DMS 273 (cell line): ENCODE data around the gene NCAM2.
A peak's percentile ranks its signal among the peaks of the same experiment; 100 is the strongest.

Experiments used
- DNase-seq: peaks from one replicate; lab custom pipeline; 2025; ENCODE audit not compliant: unreplicated experiment; lab: John Stamatoyannopoulos, UW

Gene NCAM2

DNA sequence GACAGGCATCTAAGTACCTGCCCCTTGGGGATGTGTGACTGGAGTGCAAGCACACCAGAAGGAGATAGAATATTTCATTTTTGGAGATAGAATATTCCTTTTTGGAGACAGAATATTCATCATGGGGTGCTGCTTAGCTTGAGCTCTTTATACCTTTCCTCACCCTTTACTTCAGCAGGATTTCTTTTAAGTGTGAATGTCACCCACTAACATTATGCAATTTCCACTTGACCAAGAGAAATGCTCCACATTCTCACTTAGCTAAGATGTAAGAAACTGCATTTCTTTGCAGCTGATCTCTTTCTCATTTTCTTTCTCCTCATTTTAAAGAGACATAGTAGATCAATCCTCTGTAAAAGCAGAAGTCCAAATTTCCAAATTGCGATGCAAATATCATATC is 436.7 kb downstream of the NCAM2 start:
- no peak for DNase-seq

- DNase-seq, result no peak
Measured at GRCh38 chr21:21436012-21436534, 437.9 kb downstream of the NCAM2 start.

DNA sequence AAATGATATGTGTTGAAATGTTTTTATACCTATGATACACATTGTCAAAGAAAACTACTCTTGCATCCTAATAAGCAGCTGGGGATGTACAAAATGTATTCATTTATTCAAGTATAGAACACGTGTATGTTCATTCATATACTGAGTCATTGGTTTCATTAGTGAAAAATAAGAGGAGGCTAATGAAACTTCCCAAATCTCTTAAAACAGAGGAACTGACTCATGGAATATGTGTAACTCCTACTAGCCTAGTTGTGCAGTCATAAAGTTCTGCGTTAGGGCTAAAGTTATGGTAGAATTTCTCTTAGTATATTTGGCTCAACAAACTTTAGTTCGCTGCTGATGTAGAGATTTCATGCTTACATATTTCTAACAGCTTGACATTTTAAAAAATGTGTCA is 441.6 kb downstream of the NCAM2 start:
- DNase-seq, result no peak

- DNase-seq, result no peak
Measured at GRCh38 chr21:21457077-21457476, 458.9 kb downstream of the NCAM2 start.

- no peak for DNase-seq
Measured at GRCh38 chr21:21458124-21458631, 460.0 kb downstream of the NCAM2 start.

DNA sequence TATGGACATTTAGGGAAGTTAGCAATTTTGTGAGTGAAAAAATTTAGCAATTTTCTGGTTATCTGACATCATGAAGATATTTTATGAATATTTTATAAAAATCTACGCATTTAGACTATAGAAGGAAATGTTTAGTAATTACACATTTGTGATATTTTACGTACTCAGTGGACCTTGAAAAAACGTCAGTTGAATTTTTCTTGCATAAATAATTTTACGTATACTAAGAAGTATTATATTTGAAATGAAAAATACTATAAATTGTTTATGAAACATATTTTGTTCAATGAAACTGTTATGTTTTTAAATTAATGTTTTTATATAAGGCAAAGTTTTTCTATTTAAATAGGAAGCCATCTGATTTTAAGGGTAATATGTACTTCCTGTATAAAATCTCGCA is 462.8 kb downstream of the NCAM2 start:
- DNase-seq, result no peak

- DNase-seq, result no peak
Measured at GRCh38 chr21:21463456-21463855, 465.2 kb downstream of the NCAM2 start.

- no peak for DNase-seq
Measured at GRCh38 chr21:21464684-21465083, 466.5 kb downstream of the NCAM2 start.

DNA sequence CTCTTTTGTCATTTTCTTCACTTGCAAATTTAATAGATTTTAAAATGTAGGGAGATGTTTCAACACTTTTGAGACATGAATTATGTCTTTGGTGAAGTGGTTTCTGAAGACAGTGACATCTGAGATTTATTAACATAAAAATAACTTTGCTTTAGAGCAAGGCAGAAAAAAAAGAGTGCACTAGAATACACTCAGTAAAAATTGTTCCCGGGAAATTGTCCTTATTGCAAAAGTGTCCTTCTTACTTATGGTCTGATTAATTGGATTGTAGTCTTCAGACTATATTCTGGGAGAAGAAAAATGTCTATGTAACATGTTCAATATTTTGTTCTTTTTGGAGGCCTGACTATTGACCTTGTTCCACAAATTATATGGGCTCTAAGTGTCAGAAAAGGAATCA is 468.5 kb downstream of the NCAM2 start:
- DNase-seq, result no peak

DNA sequence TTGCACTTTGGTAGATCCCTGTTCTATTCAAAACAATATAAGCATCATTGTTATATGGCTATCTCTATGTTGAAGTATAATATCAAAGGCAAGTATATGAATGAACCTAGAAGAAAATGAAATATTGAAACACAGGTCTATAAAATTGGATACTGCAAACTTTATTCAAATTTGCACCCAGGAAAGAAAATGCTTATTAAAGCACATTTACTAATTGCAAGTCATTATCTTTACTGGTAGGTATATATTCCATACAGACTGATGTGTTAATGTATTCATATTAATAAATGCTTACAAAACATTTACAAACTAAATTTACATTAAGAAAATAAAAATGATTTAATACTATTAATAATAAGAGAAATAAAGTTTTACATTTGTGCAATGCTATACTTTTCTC is 469.8 kb downstream of the NCAM2 start:
- no peak for DNase-seq

DNA sequence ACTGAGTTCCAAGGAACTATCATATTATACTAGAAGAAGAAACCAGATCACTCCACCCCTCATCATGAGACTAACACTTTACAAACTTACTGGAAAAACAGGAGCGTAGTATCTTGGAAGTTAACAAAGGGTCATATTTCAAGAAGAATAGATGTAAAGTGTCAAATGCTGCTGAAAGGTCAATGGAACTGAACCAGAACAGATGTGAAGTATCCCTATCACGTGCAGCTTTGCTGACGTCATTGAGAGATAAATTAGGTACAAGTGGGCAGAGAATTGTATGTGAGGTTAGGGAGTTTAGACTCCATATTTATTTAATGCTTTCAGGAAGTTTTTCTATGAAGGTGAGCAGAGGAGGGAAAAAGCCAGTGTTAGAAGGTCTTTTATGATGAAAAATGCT is 483.0 kb downstream of the NCAM2 start:
- no peak for DNase-seq

DNA sequence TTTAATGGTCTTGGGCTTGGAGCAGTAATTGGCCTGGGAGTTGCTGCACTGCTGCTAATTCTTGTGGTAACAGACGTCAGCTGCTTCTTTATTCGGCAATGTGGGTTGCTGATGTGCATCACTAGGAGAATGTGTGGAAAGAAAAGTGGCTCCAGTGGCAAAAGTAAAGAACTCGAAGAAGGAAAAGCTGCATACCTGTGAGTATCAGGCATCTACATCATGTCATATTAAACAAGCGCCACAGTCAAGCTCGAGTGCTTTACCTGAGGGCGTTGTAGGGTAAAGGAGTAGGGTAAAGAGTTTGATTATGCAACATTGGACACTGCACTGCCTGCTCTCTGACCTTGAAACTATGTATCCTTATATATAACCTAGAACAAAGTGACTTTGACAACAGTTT is 510.6 kb downstream of the NCAM2 start:
- no peak for DNase-seq

DNA sequence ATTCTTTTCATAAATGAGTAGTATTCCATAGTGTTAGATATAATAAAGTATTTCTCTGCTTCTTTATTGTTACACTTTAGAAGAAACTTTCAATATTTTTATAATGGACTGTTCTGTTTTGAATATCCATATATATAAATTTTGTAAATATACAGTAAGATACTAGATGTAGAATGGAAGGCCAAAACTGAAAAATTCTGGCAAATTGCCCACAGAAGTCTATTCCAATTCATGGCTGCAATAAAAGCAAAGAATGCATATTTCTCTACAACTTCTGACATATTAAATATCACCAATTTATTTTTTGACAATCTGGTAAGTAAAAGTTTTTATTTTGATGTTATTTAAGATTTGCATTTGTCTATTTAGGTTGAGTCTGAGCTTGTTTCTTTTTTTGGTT is 532.5 kb downstream of the NCAM2 start:
- peak; percentile 1 for DNase-seq

DNA sequence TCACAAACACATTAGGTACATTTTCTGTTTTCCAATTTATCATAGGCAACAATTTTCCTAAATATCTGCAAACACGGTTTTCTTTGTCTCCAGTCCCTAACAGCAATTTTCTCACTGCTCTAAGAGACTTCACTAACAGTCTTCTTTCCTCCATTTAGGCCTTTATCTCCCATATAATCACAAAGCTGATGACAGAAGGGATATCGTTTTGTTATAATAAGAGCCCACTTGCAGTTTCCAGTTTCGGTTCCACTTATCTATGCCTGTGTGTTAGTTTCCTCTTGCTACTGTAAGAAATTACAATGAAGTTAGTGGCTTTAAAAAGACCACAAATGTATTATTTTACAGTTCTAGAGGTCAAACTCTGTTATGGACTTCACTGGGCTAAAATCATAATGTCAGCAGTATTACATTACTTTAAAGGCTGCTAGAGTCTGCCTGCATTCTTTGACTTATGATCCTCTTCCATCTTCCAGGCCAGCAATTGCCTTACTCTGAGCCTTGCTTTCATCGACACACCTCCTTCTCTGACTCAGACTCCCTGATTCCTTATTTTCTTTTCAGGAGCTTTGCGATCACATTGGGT is 549.3 kb downstream of the NCAM2 start:
- no peak for DNase-seq

GRCh38 chr21:21559285-21560045 is 561.3 kb downstream of the NCAM2 start:
- no peak for DNase-seq
